ENCODE data around the gene PDPN. TPM values are rescaled to one million over a fixed set of nuclear protein-coding genes. Genes with fewer than 3 reads are reported as not detected.

PDPN gene
- total RNA-seq, 6 experiments from 2014 or later = 0.11 to 1.1 (median 0.45) TPM

GRCh38 chr1:13597166-13597565, 13.5 kb downstream of the PDPN start:
- no peaks in the 10 kb centered on the region for H3K9me3 ChIP-seq
- H3K27ac ChIP-seq = no peak overlapping the region
- no peak overlapping the region for H3K4me3 ChIP-seq
- no peak for TF ChIP-seq POLR2A (IDR thresholded peaks at IDR 0.05)
- no peak for TF ChIP-seq CTCF (IDR thresholded peaks at IDR 0.05)
- no peaks in the 10 kb centered on the region for H3K36me3 ChIP-seq
- ATAC-seq (no peak), DNase-seq (no peak)
- 32% methylated on average over 7 of the region's 7 CpGs for WGBS (ENCODE audit: insufficient coverage, low coverage, low lambda C conversion rate, missing lambda C conversion rate)
- intact Hi-C loops (cut with DNase I) = no loop called here
- no peaks in the 10 kb centered on the region for H3K4me1 ChIP-seq
- H3K27me3 ChIP-seq = no peaks in the 10 kb centered on the region

GRCh38 chr1:13600762-13601453, 17.3 kb downstream of the PDPN start:
- ATAC-seq = no peak
- 69% methylated on average over 7 of the region's 7 CpGs for WGBS (ENCODE audit: insufficient coverage, low coverage, low lambda C conversion rate, missing lambda C conversion rate)
- Histone ChIP-seq H3K4me3 (no peak overlapping the region), H3K36me3 (no peaks in the 10 kb centered on the region), H3K4me1 (no peaks in the 10 kb centered on the region), H3K27me3 (no peaks in the 10 kb centered on the region), H3K27ac (no peak overlapping the region), H3K9me3 (no peaks in the 10 kb centered on the region)
- TF ChIP-seq POLR2A (IDR thresholded peaks at IDR 0.05) (no peak), CTCF (IDR thresholded peaks at IDR 0.05) (no peak)
- DNase-seq = no peak
- intact Hi-C loops (cut with DNase I) = no loop called here

- ATAC-seq = no peak
- 60% methylated on average over 5 of the region's 5 CpGs for WGBS (ENCODE audit: insufficient coverage, low coverage, low lambda C conversion rate, missing lambda C conversion rate)
- intact Hi-C loops (cut with DNase I) = no loop called here
Observed at GRCh38 chr1:13604176-13604575, 20.5 kb downstream of the PDPN start.

GRCh38 chr1:13604721-13605120, 21.1 kb downstream of the PDPN start:
- no peaks in the 10 kb centered on the region for H3K4me1 ChIP-seq
- no peaks in the 10 kb centered on the region for H3K36me3 ChIP-seq
- H3K27ac ChIP-seq = no peak overlapping the region
- WGBS (ENCODE audit: insufficient coverage, low coverage, low lambda C conversion rate, missing lambda C conversion rate) = 50% methylated on average over 3 of the region's 3 CpGs
- no peaks in the 10 kb centered on the region for H3K9me3 ChIP-seq
- H3K4me3 ChIP-seq = no peak overlapping the region
- ATAC-seq (no peak), DNase-seq (no peak)
- intact Hi-C loops (cut with DNase I) = no loop called here
- H3K27me3 ChIP-seq = no peaks in the 10 kb centered on the region
- no peak for TF ChIP-seq POLR2A (IDR thresholded peaks at IDR 0.05)
- TF ChIP-seq CTCF (IDR thresholded peaks at IDR 0.05) = no peak

More at GRCh38 chr1:13604176-13604575, 20.5 kb downstream of the PDPN start:
- no peak for DNase-seq
- Histone ChIP-seq H3K27ac (no peak overlapping the region), H3K4me1 (no peaks in the 10 kb centered on the region), H3K27me3 (no peaks in the 10 kb centered on the region), H3K9me3 (no peaks in the 10 kb centered on the region), H3K4me3 (no peak overlapping the region), H3K36me3 (no peaks in the 10 kb centered on the region)
- TF ChIP-seq POLR2A (IDR thresholded peaks at IDR 0.05) (no peak), CTCF (IDR thresholded peaks at IDR 0.05) (no peak)
